Omental fat pad (tissue), 4 donors: ENCODE data around the gene CFAP46. TPM values are rescaled to one million over a fixed set of nuclear protein-coding genes. Genes with fewer than 3 reads are reported as not detected.

Source experiments
- ATAC-seq: fragments of 150-250 bp; one replicate; pipeline ENCODE4 v1.9.1; 2016; ENCODE audit warnings: mild to moderate bottlenecking, moderate library complexity; ENCODE audit not compliant: low FRiP score
- DNase-seq: peaks from one replicate; pipeline ENCODE4 v3.0.0-alpha.2; 2019; ENCODE audit warnings: low spot score
- total RNA-seq, 4 donors: library from RNA; depleted of rRNA; stranded (reverse); fragments of >200 nt; gene quantifications; one replicate each; pipeline ENCODE4 v1.1.0, GENCODE V29; 2016
- TF ChIP-seq, protein P1 (sequence below), 3 donors: fragments of 450-650 bp; IDR thresholded peaks; one replicate each; pipeline ENCODE4 v1.5.1; 2016 to 2017; ENCODE audit warnings: antibody characterized with exemption in 3 of 3, mild to moderate bottlenecking in 3 of 3, moderate library complexity in 2 of 3

The CFAP46 gene
- total RNA-seq, 4 donors from 2014 or later, result 0.24 to 0.37 TPM; not detected in 2

DNA sequence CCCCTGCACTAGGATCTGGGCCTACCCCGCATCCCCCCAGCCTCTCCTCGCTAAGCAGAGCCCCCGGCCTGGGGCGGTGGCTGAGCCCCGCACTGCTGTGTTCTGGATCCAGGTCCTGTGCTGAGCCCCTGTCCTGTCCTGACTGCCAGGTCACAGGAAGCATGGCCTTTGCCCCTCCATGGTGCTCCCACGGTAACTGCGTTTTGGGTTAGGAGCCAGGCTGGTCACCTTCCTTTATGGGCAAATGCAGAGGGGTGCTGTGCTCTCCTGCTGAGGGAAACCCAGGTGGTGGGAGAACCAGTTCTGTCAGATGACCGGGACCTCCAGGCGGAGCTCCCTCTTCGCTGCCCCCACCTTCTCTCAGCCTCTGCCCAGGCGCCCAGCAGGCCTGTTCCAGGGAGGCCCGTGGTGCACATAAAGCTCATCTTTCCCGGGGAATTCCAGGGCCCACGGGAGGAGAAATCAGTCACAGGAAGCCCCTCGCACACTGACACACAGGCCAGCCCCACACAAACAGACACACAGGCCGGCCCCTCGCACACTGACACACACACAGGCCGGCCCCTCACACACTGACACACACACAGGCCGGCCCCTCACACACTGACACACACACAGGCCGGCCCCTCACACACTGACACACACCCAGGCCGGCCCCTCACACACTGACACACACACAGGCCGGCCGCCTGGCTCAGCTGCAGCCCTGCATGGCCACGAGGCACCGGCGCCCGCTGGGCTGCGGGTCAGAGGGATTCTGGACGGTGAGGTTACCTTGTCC lies 75.6 kb downstream of the CFAP46 start:
- TF ChIP-seq, protein P1, sequence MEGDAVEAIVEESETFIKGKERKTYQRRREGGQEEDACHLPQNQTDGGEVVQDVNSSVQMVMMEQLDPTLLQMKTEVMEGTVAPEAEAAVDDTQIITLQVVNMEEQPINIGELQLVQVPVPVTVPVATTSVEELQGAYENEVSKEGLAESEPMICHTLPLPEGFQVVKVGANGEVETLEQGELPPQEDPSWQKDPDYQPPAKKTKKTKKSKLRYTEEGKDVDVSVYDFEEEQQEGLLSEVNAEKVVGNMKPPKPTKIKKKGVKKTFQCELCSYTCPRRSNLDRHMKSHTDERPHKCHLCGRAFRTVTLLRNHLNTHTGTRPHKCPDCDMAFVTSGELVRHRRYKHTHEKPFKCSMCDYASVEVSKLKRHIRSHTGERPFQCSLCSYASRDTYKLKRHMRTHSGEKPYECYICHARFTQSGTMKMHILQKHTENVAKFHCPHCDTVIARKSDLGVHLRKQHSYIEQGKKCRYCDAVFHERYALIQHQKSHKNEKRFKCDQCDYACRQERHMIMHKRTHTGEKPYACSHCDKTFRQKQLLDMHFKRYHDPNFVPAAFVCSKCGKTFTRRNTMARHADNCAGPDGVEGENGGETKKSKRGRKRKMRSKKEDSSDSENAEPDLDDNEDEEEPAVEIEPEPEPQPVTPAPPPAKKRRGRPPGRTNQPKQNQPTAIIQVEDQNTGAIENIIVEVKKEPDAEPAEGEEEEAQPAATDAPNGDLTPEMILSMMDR (IDR thresholded peaks at IDR 0.05), result no peak
- ATAC-seq, result no peak
- no peak for DNase-seq

DNA sequence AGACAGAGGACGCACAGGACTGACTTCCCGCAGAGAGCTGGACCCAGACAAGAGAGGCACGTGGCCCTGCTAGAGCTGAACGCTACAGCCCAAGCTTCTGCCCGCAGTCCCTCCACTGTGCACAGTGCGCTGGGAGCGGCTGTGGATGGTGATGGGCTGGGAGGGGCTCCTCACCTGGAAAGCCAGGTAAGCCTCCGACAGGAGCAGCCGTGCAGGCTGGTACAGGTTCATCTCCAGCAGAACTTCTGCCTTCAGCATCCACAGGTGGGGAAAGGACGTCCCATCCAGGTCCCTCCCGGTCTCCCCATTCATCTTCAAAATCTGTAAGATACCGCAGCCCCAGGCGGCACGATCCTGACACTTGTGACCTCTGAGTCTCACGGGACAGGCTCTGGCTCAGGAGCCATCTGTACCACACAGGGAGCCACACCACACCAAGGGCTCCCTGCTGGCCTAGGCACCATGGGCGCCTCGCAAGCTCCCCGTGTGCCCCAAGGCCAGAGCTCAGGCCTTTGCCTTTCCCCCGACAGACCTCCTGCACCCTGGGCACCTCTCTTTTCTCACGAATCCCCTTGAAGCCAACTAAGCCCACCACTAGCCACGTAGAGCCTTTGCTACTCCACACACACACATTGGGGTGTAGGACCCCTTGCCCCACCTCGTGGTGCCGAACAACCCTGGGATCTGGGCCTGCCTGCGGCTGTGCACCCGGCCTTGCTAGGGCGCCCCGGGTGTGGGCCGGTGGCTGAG lies 76.3 kb downstream of the CFAP46 start:
- TF ChIP-seq, protein P1 (IDR thresholded peaks at IDR 0.05), result no peak
- ATAC-seq, result no peak
- DNase-seq, result no peak

DNA sequence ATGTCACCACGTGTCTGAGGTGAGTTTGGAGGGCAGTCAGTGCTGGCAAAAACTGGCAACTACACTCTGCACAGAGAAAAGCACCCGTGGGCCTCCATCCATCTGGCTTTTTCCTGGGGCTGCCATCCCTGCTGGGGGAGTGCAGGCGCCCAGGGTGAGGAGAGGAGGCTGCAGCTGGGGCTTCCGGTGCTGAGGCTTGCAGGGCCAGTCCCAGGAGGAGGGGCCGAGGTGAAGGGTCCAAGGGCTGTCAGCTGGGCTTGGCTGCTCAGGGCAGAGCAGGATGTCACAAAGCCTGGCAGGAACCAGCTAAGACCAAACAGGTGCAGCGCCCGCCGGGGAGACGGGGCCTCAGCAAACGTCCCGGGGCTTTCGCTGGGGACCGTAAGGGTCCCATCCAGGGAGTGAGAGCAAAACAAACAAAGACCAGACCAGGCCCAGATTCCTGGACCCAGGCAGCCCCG lies 77.2 kb downstream of the CFAP46 start:
- DNase-seq, result no peak
- no peak for ATAC-seq
- TF ChIP-seq, protein P1 (IDR thresholded peaks at IDR 0.05), result no peak

DNA sequence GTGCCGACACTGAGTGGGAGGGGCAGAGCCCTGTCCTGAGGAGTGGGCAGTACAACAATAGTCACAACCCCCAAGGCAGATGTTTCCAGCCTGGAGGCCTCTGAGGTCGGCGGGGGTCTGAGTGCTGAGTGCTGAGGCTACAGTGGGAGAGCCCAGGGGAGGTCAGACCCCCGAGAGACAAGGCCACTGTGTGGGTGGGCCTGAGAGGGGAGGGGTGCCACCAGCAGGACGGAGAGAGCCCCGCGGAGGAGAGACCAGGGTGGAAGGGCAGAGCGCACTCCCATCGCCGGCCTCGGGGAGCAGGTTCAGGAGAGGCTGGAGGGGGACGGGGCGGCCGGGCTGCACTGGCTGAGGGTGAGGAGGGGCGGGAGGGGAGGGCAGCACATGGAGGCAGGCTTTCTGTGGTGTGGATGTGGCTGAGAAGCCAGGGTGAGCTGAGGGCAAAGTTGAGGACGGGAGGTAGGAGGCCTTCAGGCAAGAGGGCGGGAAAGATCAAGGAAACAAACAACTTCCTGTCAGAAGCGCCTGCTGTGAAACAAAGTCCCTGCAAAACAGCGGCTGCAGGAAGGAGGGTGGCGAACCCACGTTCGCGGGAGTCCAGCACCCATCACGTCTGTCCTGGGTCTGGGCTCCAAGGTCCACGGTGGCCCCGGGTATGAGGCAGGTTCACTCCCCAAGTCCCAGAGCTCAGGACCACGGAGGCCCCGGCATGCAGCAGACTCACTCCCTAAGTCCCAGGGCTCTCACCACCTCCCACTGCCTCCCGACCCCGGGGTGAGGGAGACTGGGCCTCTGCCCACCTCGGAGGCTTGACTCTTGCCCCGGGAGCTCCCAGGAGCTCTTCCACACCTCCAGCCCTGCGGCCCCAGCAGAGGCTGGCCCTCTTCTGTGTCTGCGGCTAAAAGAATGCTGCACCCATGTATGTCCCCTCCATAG lies 79.6 kb downstream of the CFAP46 start:
- no peak for ATAC-seq

DNA sequence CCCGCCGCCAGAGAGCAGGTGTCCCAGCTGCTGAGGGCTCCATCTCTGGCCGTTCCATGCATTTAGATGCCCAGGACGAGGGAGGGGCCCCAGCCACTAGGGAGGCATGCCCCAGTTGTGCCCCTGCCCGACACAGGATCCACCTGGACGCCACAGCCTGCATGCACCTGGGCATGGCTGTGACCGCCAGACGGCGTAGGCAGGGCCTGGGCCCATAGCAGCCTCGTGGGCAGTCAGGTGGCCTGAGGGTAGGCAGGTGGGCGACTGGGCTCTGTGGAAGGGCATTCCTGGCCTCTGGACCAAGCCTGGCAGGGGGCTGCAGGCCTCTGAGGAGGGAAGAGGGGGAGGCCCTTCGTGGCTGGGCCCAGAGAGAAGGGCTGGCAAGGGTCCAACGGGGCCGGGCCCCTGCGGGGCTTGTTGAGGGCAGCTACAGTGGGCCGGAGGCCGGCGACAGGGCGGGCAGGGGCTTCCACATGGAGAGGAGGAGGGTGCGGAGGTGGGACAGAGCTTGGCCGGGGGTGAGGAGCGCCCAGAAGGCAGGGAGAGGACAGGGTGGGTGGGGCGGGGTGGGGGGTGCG lies 80.4 kb downstream of the CFAP46 start:
- ATAC-seq, result no peak
- no peak for DNase-seq
- TF ChIP-seq, protein P1 (IDR thresholded peaks at IDR 0.05), result no peak

More for the DNA sequence above, 79.6 kb downstream of the CFAP46 start:
- TF ChIP-seq, protein P1 (IDR thresholded peaks at IDR 0.05), result no peak
- DNase-seq, result no peak

DNA sequence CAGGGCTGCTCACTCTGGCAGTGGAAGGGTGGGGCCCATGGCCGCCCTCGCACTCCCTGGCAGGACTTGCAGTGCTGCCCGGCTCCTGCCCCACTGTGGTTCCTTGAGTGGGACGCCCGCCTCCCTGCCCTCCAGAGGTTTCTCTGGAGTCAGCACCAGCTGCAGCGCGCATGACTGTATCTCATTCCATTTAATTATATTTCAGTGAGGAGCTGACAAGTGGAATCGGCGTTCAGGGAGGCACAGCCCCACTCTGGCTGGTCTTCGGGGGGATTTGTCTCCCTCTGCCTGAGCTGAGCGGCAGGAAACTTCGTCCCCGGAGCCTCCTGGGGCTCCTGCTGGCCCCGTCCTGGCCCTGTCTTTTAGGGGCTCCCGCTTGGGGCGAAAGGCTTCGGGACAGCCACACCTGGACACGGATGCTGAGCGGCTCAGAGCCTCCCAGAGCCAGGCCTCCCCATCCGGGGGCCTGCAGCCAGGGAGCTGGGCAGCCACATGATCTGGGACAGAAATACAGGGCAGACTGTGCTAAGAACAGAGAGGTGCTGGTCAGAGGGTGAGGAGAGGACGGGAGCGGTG lies 81.2 kb downstream of the CFAP46 start:
- no peak for DNase-seq
- TF ChIP-seq, protein P1 (IDR thresholded peaks at IDR 0.05), result no peak
- no peak for ATAC-seq
